ENCODE measurements around the gene PCSK5.
A peak's percentile ranks its signal among the peaks of the same experiment; 100 is the strongest.
"Not testable (repeated sequence)": the region's sequence is repeated elsewhere in the genome, so short reads cannot be mapped to it uniquely, and the experiment has no call there.

PCSK5 gene

GRCh38 chr9:76314321-76314720 is 423.8 kb downstream of the PCSK5 start:
- peaks cover 7% of the 10 kb centered on the region; the same call in 1 of the 2 replicates for H3K4me1 ChIP-seq (ENCODE audit: insufficient read depth, low read length)
- no peaks in the 10 kb centered on the region for H3K36me3 ChIP-seq (ENCODE audit: insufficient read depth, low read length)
- no peak overlapping the region for H3K9ac ChIP-seq (ENCODE audit: low read depth, low read length)
- H3K9me3 ChIP-seq (ENCODE audit: control insufficient read depth, insufficient read depth, low read length) = no peaks in the 10 kb centered on the region

DNA sequence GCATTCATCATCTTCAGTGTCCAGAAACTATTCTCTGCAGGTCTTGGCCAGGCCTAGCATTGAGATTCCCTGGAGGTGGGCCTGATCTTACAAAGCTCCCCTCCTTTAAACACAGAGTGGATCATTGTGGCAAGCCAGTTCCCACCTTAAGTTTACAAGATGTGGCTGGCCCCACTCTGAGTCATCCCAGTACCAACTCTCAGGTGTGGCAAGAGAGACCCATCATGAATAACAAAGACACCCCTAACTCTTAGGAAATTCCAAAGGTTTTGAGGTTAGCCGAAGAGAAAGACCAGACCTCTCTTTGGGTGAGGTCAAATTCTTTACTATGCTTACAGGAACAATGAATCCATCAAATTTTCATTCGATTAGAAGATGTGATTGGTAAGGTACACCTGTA is 425.6 kb downstream of the PCSK5 start:
- H3K36me3 ChIP-seq (ENCODE audit: insufficient read depth, low read length) = no peaks in the 10 kb centered on the region
- H3K9ac ChIP-seq (ENCODE audit: low read depth, low read length) = no peak overlapping the region
- H3K9me3 ChIP-seq (ENCODE audit: control insufficient read depth, insufficient read depth, low read length) = no peaks in the 10 kb centered on the region
- peaks cover 7% of the 10 kb centered on the region; the same call in 1 of the 2 replicates for H3K4me1 ChIP-seq (ENCODE audit: insufficient read depth, low read length)

- not testable (repeated sequence) for H3K9ac ChIP-seq (ENCODE audit: low read depth, low read length); H3K9me3 ChIP-seq (ENCODE audit: control insufficient read depth, insufficient read depth, low read length); H3K36me3 ChIP-seq (ENCODE audit: insufficient read depth, low read length)
- H3K4me1 ChIP-seq (ENCODE audit: insufficient read depth, low read length) = peaks cover 28% of the 10 kb centered on the region; the same call in 1 of the 2 replicates
Observed at GRCh38 chr9:76319466-76319865, 429.0 kb downstream of the PCSK5 start.

GRCh38 chr9:76321195-76321828 is 430.8 kb downstream of the PCSK5 start:
- H3K4me1 ChIP-seq (ENCODE audit: insufficient read depth, low read length) = peaks cover 23% of the 10 kb centered on the region; the same call in 1 of the 2 replicates
- H3K9me3 ChIP-seq (ENCODE audit: control insufficient read depth, insufficient read depth, low read length) = no peaks in the 10 kb centered on the region
- no peaks in the 10 kb centered on the region for H3K36me3 ChIP-seq (ENCODE audit: insufficient read depth, low read length)
- H3K9ac ChIP-seq (ENCODE audit: low read depth, low read length) = peak overlapping the region; percentile 6; the same call in 1 of the 2 replicates

- no peaks in the 10 kb centered on the region for H3K36me3 ChIP-seq (ENCODE audit: insufficient read depth, low read length)
Observed at GRCh38 chr9:76322810-76323209, 432.3 kb downstream of the PCSK5 start.

GRCh38 chr9:76323490-76323889 is 433.0 kb downstream of the PCSK5 start:
- no peaks in the 10 kb centered on the region for H3K36me3 ChIP-seq (ENCODE audit: insufficient read depth, low read length)
- no peaks in the 10 kb centered on the region for H3K9me3 ChIP-seq (ENCODE audit: control insufficient read depth, insufficient read depth, low read length)
- H3K9ac ChIP-seq (ENCODE audit: low read depth, low read length) = no peak overlapping the region
- H3K4me1 ChIP-seq (ENCODE audit: insufficient read depth, low read length) = peaks cover 21% of the 10 kb centered on the region; the same call in 1 of the 2 replicates

More at GRCh38 chr9:76322810-76323209, 432.3 kb downstream of the PCSK5 start:
- Histone ChIP-seq H3K9me3 (ENCODE audit: control insufficient read depth, insufficient read depth, low read length) (no peaks in the 10 kb centered on the region), H3K4me1 (ENCODE audit: insufficient read depth, low read length) (peaks cover 21% of the 10 kb centered on the region; the same call in 1 of the 2 replicates), H3K9ac (ENCODE audit: low read depth, low read length) (no peak overlapping the region)

GRCh38 chr9:76324030-76324429 is 433.6 kb downstream of the PCSK5 start:
- not testable (repeated sequence) for H3K9ac ChIP-seq (ENCODE audit: low read depth, low read length); H3K9me3 ChIP-seq (ENCODE audit: control insufficient read depth, insufficient read depth, low read length); H3K36me3 ChIP-seq (ENCODE audit: insufficient read depth, low read length)
- H3K4me1 ChIP-seq (ENCODE audit: insufficient read depth, low read length) = peaks cover 21% of the 10 kb centered on the region; the same call in 1 of the 2 replicates

DNA sequence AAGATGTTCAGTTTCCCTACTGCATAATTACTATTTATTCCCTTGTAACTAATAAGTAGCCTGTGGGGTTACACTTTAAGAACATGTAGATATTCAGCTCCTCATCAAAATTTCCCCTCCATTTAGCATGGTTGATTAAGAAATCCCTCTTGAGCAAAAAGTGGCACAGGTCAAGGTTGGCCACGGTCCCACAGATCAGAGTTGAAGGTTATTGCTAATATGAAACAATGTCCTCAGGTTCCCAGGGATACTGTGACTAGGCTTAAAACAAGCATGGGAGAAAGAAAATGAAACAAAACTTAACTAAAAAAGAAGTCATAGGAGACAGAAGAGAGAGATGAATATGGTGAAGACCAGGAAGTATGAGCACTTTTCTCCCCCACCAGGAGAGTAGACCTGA is 439.6 kb downstream of the PCSK5 start:
- Histone ChIP-seq H3K9ac (ENCODE audit: low read depth, low read length) (no peak overlapping the region), H3K36me3 (ENCODE audit: insufficient read depth, low read length) (no peaks in the 10 kb centered on the region), H3K9me3 (ENCODE audit: control insufficient read depth, insufficient read depth, low read length) (no peaks in the 10 kb centered on the region), H3K4me1 (ENCODE audit: insufficient read depth, low read length) (no peaks in the 10 kb centered on the region)

DNA sequence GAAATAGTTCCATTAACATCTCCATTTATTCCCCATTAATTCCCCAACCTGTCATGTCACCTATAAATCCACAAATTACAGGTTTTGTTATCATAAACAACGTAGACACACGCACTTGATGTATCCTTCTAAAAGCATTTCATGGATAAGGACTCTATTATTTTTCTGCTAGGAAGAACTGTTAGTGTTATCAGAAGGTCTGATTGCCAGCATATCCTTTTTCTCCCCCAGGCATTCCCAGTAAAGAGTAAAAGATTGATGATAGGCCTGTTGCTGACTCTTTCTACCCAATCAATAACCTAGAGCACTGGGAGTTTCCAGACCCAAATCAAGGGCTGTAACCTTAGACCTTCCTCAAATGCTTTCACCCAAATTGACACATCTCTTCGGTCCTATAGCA is 442.9 kb downstream of the PCSK5 start:
- Histone ChIP-seq H3K36me3 (ENCODE audit: insufficient read depth, low read length) (no peaks in the 10 kb centered on the region), H3K9me3 (ENCODE audit: control insufficient read depth, insufficient read depth, low read length) (no peaks in the 10 kb centered on the region), H3K9ac (ENCODE audit: low read depth, low read length) (no peak overlapping the region), H3K4me1 (ENCODE audit: insufficient read depth, low read length) (no peaks in the 10 kb centered on the region)

DNA sequence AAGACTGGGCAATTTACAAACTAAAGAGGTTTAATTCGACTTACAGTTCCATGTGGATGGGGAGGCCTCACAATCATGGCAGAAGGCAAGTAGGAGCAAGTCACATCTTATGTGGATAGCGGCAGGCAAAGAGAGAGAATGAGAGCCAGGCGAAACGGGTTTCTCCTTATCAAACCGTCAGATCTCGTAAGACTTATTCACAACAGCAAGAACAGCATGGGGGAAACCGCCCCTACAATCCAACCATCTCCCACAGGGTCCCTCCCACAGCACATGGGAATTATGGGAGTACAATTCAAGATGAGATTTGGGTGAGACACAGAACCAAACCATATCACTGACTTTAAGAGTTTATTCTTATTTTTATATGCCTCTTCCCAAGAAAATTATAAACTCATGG is 443.5 kb downstream of the PCSK5 start:
- H3K9ac ChIP-seq (ENCODE audit: low read depth, low read length) = no peak overlapping the region

DNA sequence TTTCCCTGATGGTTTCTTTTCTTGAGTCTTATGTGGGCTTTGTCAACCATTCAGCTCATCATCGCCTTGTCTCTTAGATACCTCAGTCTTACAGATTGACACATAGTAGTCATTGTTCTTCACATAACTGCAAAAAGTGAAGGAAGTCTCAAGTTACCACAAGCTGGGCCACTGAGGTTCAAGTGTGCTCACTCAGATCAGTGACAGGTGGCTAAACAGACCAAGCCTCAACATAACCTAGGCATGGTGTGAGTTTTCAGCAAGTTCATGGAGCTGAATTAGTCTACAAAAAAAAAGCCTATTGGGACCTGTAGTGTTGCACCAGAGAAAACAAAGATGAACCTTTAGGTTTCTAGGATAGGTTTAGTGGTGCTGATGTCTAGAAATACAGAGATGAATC is 445.6 kb downstream of the PCSK5 start:
- H3K9me3 ChIP-seq (ENCODE audit: control insufficient read depth, insufficient read depth, low read length) = no peaks in the 10 kb centered on the region
- H3K36me3 ChIP-seq (ENCODE audit: insufficient read depth, low read length) = no peaks in the 10 kb centered on the region
- H3K4me1 ChIP-seq (ENCODE audit: insufficient read depth, low read length) = no peaks in the 10 kb centered on the region
- H3K9ac ChIP-seq (ENCODE audit: low read depth, low read length) = no peak overlapping the region

More for the DNA sequence above, 443.5 kb downstream of the PCSK5 start:
- Histone ChIP-seq H3K36me3 (ENCODE audit: insufficient read depth, low read length) (no peaks in the 10 kb centered on the region), H3K9me3 (ENCODE audit: control insufficient read depth, insufficient read depth, low read length) (no peaks in the 10 kb centered on the region), H3K4me1 (ENCODE audit: insufficient read depth, low read length) (no peaks in the 10 kb centered on the region)

- H3K9me3 ChIP-seq (ENCODE audit: control insufficient read depth, insufficient read depth, low read length) = no peaks in the 10 kb centered on the region
- H3K36me3 ChIP-seq (ENCODE audit: insufficient read depth, low read length) = no peaks in the 10 kb centered on the region
Observed at GRCh38 chr9:76338418-76338817, 447.9 kb downstream of the PCSK5 start.

DNA sequence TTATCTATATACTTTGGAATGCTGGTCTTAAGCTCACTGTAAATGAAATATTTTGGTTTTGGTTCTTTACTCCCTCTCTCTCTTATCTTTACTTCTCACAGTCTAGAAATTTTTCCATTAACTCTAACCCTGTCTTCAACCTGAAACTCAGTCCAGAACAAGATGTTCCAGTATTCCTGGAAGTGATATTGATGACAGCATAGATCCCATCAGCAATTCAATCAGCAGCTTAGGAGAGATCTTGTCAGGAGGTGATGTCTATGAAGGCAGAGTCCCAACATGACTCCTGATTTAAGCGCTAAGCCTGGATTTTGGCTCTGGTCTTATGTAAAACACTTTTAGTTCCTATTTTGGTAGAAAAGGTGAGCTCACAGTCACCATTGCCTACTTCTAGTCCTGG is 451.1 kb downstream of the PCSK5 start:
- peaks cover 6% of the 10 kb centered on the region; the same call in 1 of the 2 replicates for H3K9me3 ChIP-seq (ENCODE audit: control insufficient read depth, insufficient read depth, low read length)
- H3K9ac ChIP-seq (ENCODE audit: low read depth, low read length) = no peak overlapping the region
- H3K36me3 ChIP-seq (ENCODE audit: insufficient read depth, low read length) = no peaks in the 10 kb centered on the region
- no peaks in the 10 kb centered on the region for H3K4me1 ChIP-seq (ENCODE audit: insufficient read depth, low read length)

More at GRCh38 chr9:76338418-76338817, 447.9 kb downstream of the PCSK5 start:
- Histone ChIP-seq H3K4me1 (ENCODE audit: insufficient read depth, low read length) (no peaks in the 10 kb centered on the region), H3K9ac (ENCODE audit: low read depth, low read length) (no peak overlapping the region)

- Histone ChIP-seq H3K4me1 (ENCODE audit: insufficient read depth, low read length) (no peaks in the 10 kb centered on the region), H3K9me3 (ENCODE audit: control insufficient read depth, insufficient read depth, low read length) (peaks cover 6% of the 10 kb centered on the region; the same call in 1 of the 2 replicates), H3K36me3 (ENCODE audit: insufficient read depth, low read length) (no peaks in the 10 kb centered on the region), H3K9ac (ENCODE audit: low read depth, low read length) (no peak overlapping the region)
Observed at GRCh38 chr9:76342201-76342600, 451.7 kb downstream of the PCSK5 start.

- Histone ChIP-seq H3K9ac (ENCODE audit: low read depth, low read length) (no peak overlapping the region), H3K36me3 (ENCODE audit: insufficient read depth, low read length) (no peaks in the 10 kb centered on the region), H3K9me3 (ENCODE audit: control insufficient read depth, insufficient read depth, low read length) (peaks cover 6% of the 10 kb centered on the region; the same call in 1 of the 2 replicates), H3K4me1 (ENCODE audit: insufficient read depth, low read length) (no peaks in the 10 kb centered on the region)
Observed at GRCh38 chr9:76342858-76343257, 452.4 kb downstream of the PCSK5 start.
